ENCODE results near the gene SHROOM4.

DNA sequence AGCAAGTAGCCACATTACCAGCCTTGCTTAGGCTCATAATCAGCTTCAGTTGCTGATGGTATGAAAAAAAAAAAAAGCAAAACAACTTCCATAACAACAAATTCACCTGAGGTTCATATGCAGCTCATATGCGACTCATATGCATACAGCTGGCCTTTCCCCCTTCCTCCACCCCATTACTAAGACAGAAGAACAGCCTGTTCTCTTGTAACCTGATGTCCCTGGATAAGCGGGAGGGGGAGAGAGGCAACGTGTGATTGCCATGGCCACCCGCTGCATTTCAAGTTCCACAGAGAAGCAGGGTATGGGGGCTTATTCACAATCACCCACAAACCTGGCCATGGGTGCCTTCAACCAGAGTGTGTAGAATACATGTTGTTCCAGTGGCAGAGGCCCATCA lies 248.3 kb downstream of the SHROOM4 start:
- TF ChIP-seq, protein P1, sequence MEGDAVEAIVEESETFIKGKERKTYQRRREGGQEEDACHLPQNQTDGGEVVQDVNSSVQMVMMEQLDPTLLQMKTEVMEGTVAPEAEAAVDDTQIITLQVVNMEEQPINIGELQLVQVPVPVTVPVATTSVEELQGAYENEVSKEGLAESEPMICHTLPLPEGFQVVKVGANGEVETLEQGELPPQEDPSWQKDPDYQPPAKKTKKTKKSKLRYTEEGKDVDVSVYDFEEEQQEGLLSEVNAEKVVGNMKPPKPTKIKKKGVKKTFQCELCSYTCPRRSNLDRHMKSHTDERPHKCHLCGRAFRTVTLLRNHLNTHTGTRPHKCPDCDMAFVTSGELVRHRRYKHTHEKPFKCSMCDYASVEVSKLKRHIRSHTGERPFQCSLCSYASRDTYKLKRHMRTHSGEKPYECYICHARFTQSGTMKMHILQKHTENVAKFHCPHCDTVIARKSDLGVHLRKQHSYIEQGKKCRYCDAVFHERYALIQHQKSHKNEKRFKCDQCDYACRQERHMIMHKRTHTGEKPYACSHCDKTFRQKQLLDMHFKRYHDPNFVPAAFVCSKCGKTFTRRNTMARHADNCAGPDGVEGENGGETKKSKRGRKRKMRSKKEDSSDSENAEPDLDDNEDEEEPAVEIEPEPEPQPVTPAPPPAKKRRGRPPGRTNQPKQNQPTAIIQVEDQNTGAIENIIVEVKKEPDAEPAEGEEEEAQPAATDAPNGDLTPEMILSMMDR (IDR thresholded peaks at IDR 0.05), result no peak
- TF ChIP-seq EZH2 (IDR thresholded peaks at IDR 0.05; ENCODE audit: borderline replicate concordance, insufficient read depth, low read depth, low read length, poor library complexity, severe bottlenecking), result no peak
